NCI-H187 (cell line): Measurements from ENCODE around the gene WTAP.
A peak's percentile ranks its signal among the peaks of the same experiment; 100 is the strongest.
"Not testable (repeated sequence)": the region's sequence is repeated elsewhere in the genome, so short reads cannot be mapped to it uniquely, and the experiment has no call there.

Experiments used
- DNase-seq, 2 experiments: peaks; one replicate each; lab custom pipeline; 2025; lab: John Stamatoyannopoulos, UW

Gene WTAP

DNA sequence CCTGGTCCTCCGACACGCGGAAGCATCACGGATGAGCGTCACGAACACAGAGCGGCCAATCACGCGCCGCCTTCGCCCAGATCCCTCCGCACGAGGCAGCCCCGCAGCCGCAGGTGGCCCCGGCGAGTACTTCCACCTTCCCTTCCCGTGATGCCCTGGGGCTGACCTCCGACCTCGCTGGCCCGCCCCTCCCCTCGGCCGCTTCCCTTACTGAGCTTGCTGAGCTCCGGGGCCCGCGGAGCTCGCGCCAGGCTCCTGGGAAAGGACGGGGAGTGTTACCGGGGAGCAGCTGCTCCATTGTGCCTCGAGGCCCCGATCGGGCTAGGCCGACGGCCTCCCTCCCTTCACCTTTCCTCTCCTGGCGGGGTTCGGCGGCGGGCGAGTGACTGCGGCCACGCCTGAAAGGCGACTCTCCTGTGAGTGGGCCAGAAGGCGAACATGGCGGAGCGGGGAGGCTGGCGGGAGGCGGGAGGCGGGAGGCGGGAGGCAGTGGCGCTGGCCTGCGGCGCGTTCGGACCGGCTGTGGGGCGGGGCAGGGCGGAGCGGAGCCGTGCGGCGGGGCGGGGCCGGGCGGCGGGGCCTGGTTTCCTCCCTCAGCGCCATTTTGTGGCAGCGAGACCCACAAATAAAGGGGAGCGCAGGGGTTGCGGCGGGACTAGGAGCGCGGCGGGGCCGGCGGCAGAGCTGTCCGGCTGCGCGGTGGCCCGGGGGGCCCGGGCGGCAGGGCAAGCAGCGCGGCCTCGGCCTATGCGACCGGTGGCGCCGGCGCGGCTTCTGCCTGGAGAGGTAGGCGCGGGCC is at the start of gene WTAP:
WTAP (plus strand) TSS at position 589 of the 799 bp plus-strand sequence. CDS start 8,760 bp downstream, outside the sequence.
- DNase-seq: peak; percentile 78 to 93

DNA sequence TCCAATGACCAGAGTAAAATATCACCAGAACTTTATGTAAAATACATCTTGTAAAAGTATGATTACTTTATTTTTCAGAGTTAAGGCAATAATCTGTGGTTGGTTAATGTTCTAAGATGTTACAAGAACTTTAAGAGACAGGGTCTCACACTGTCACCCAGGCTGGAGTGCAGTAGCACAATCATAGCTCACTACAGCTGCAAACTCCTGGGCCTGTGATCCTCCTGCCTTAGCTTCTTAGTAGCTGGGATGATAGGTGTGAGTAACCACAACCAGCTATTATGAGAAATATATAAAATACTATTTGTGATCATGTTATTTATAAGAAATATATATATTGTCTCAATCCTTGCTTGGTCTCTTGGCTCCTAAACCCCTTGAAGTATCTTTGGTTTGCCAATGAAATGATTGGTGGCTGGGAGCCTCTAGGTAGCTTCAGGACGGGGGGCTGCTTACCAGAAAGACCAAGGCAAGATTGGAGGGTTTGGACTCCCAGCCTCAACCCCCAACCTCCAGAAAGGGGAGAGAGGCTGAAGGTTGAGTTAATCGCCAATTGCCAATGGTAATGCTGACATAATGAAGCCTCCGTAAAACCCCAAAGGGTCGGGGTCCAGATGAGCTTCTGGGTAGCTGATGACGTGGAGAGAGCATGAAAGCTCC is 49.7 kb upstream of the WTAP start:
- no peak for DNase-seq

- no peak for DNase-seq
Measured at GRCh38 chr6:159678574-159678973, 48.7 kb upstream of the WTAP start.

GRCh38 chr6:159679091-159680077 is 47.9 kb upstream of the WTAP start:
- no peak for DNase-seq

- DNase-seq: no peak
Measured at GRCh38 chr6:159680104-159680503, 47.2 kb upstream of the WTAP start.

GRCh38 chr6:159681191-159681880 is 46.0 kb upstream of the WTAP start:
- DNase-seq: no peak

GRCh38 chr6:159682295-159682694 is 45.0 kb upstream of the WTAP start:
- DNase-seq: no peak

DNA sequence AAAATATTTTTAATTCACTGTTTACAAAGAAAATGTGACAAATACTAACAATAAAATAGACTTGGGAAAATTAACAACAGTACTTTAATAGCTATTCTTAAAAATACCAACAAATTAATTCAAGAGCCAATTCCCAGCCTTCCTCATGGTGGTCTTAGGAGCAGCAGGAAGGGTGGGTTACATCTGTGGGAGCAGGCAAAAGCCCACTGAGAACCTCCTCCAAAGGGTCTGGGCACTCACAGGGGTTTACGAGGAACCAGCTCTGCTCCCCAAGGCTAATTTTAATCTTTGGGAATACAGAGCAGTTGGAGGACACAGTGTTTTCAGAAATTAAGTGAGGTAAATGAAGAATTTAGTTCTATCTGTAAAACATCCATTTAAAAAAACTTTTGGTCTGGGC is 44.5 kb upstream of the WTAP start:
- DNase-seq: no peak

- no peak for DNase-seq
Measured at GRCh38 chr6:159684013-159684304, 43.3 kb upstream of the WTAP start.

- no peak for DNase-seq
Measured at GRCh38 chr6:159686040-159686439, 41.3 kb upstream of the WTAP start.

DNA sequence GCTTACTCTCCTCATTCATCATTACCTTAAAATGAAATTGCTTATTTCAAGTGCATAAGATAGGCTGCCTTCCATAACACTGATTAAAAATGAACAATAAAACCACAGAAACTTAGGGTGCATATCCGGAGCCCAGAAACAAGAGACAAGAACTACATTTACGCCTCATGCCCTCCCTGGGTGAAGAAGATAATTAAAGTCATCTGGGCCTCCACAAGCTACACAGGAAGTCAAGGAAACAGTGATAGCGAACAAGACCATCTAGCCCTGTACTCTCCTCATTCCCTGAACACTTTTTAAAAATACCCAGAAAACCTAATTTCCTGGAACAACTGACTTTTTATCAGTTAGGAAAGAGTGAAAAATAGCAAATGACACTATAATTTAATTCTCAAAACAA is 40.6 kb upstream of the WTAP start:
- no peak for DNase-seq

DNA sequence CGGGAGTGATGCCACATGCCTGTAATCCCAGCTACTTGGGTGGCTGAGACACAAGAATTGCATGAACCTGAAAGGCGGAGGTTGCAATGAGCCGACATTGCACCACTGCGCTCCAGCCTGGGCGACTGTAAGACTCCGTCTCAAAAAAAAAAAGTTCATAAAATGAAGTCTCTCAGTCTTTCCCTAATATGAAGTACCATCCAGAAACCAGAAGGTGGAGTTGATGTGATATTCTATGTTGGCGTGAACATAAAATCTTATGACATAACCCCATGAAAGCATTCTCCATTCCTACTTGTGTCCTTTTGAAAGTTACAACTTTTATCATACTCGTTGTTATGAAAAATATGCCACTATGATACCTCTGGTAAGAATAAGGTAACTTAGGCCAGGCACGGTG is 40.0 kb upstream of the WTAP start:
- no peak for DNase-seq

DNA sequence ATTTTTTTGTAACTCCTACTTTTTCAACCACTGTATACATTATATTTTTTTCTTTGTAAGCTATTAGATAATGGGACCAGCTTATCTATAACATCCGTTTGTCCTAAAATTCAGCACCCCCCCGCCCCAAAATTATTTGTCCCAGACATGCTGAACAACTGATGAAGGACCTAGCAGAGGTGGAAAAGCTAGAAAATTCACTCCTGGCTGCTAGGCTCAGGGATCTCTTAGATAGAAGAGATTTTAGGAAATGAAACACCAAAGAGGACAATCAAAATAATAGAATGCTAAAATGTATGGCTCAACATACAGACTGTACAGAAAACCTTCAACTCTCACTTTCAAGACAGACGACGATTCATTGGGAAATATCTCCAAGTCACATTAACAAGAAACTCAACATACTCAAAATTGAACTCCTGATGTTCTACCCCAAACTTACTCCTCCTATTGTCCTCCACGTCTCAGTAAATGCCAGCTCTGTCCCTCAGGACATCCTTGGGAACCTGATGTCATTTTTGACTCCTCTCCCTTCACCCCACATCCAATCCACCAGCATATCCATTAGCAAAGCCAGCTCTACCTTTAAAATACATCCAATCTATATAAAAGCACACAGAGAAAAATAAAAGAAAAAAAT is 38.9 kb upstream of the WTAP start:
- DNase-seq: no peak

DNA sequence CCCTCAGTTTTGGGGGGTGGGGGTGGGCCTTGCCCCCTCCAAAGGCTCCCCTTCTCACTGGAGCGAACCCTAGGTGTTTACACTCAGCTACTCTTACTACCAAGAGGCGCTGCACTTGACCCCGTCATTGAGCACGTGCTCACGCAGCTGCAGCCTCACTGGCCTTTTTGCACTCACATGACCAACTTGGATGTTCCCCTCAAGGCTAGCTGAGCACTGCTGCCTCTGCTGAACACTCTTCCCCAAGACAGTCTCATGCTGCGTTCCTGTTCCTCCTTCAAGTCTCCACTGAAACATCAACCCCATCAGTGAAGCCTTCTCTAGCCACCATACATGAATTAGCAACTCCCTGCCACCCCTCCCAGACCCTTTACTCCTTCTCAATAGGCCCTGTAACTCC is 38.3 kb upstream of the WTAP start:
- no peak for DNase-seq

DNA sequence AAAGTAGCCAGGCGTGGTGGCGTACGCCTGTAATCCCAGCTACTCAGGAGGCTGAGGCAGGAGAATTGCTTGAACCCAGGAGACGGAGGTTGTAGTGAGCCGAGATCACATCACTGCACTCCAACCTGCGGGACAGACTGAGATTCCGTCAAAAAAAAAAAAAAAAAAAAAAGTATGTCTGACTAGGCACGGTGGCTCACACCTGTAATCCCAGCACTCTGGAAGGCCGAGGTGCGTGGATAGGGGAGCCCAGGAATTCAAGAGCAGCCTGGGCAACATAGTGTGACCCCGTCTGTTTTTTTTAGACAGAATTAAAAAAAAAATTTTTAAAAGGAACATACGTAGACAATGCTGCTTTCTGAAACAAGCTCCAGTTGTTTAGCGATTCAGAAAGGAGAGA is 37.2 kb upstream of the WTAP start:
- not testable (repeated sequence) for DNase-seq

- no peak for DNase-seq
Measured at GRCh38 chr6:159691133-159691962, 36.0 kb upstream of the WTAP start.

DNA sequence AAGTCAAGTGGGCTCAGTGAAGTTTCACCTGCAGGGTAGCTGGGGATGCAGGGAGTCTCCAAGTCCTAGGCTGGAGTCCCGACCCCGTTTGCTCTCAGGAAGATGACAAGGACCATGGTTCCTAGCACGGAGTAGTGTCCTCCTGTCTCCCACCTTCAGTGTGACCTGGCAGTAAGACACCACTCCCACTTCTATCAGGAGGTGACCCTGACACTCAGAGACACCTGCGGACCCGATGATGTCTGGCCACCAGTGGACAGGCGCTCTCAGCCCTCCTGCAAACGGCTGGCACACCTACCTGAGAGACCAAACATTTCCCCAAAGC is 35.4 kb upstream of the WTAP start:
- no peak for DNase-seq

DNA sequence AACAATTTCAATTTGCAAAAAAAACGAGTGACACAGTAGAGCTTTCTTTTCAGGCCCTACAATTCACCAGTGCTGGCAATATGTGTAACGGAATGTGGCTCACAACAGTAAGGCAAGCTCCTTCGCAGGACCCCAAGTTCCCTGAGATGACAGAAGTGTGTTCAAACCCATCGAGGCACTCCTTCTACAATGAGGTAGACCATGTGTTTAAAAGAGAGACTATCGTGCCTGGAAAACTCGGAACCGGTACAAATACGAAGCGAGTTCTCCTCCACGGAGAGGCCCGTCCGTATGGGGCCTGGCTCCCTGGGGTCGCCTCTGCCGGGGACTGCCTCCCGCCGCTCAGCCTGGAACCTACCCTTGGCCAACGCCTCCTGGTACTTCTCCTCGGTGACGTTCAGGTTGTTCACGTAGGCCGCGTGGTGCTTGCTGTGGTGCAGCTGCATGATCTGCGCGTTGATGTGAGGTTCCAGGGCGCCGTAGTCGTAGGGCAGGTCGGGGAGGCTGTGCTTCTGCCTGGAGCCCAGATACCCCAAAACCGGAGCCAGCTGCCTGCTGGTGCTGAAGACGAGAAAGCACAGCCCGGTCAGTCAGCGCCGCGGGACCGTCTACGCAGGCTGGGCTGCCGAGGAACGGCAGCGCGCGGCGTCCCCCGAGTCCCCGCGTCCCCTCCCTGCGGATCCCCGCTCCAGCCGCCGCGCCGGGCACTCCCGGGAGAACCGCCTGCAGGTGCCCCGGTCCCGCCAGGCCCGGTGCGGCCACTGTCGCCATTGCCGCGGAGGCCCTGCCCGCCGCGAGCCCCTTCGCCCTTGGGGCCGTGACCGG is 34.8 kb upstream of the WTAP start:
- peak in 1 of 2 experiments; percentile 47 for DNase-seq

GRCh38 chr6:159693128-159693893 is 34.0 kb upstream of the WTAP start, which contains the start of gene SOD2:
SOD2 (minus strand) TSS chr6:159693241; CDS start chr6:159693167, 74 bp downstream.
- peak; percentile 68 to 72 for DNase-seq
